Measurements from ENCODE around the gene KSR2.
"Not testable (repeated sequence)": the region's sequence is repeated elsewhere in the genome, so short reads cannot be mapped to it uniquely, and the experiment has no call there.

KSR2 gene

DNA sequence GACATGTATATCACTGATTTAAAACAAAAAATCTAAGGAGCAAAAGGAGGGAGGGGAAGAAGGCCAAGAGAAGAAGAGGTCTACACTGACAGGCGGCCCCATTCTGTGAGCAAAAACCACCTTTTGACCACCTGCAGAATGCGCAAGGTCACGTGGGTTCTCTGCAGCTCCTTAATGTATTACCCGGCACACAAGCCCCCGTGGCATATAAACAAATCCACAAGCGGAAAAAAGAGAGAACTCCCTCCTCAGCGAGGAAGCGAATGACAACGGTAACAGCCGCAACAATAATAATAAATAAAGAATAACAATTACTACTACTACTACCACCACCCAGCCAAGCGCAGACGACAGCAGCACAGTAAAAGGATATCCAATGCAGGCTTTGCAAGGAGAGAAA lies 1.3 kb downstream of the KSR2 start:
- no peak for DNase-seq

DNA sequence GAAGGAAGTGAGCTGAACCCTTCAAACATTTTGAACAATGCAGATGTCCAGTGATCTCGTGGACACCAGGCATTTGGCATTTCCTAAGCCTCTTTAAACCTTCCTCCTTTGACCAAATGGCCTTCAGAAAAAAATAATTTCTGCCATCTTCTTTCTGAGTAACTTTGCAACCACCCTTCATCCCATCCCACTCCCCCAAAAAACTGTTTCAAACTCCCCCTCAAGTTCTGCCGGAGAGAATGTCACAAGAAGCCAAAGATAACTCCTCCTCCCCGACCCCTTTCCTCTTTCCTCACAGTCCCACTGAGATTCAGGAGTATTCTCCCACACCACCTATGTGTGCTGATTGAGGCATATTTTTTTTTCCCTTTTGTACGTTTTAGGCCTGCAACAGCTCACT lies 1.7 kb downstream of the KSR2 start:
- DNase-seq: no peak

DNA sequence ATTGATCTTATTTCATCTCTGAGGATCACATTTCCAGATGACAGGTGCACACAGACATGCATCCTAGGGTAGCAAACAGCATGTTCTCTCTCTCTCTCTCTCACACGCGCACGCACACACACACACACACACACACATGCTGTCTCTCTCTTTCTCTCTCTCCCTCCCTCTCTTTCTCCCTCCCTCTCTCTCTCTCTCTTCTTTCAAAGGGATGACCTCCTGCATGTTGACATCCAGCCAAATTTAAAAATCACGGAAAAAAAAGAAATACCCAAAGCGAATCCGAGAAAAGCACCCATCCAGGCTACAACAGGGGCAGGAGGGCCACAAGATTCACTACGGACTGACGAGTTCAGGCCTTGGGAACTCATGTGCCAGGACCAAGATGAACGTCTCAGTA lies 2.3 kb downstream of the KSR2 start:
- no peak for DNase-seq

DNA sequence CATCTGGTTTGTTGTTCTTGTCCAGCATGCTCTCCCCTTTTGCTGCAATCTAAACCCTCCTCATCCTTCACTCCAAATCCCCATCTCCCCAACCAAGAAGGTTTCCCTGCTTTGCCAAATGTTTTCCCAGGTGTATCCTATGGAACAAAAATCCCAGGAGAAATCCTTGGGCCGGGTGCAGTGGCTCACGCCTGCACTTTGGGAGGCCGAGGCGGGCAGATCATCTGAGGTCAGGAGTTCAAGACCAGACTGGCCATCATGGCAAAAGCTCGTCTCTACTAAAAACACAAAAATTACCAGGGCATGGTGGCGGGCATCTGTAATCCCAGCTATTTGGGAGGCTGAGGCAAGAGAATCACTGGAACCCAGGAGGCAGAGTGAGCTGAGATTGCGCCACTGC lies 5.0 kb downstream of the KSR2 start:
- DNase-seq: no peak

DNA sequence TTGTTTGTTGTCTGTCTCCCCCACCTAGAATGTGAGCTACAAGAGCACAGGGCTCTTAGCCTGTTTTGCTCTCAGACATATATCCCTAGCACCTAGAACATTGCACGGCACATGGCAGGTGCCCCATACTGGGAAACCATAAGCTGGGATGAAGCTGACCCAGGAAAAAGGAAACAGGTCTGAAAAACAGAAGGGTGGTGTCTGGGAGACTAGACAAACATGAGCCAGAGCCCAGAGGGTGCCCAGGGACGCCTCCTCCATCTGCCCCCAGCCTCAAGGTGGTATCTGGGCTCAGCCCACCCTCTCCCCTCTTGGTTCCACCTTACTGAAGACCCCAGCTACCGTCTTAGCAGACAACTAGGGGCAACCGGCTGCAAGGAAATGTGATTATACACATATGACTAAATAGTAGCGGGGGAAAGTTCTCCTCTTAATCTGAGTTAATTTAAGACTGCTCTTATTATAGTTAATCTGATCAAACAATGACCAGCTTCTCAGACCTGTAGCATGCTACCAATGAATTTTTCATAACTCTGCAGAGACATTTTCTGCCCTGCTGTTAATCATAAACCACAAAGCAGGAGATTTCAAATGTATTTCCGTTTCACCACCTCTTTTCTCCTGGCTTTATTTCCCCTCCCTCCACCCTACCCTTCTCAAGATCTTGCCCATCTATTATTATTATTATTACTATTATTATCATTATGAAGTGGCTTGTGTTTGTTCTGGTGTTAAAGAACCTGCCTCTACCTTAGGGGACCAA lies 31.9 kb downstream of the KSR2 start:
- no peak for DNase-seq

DNA sequence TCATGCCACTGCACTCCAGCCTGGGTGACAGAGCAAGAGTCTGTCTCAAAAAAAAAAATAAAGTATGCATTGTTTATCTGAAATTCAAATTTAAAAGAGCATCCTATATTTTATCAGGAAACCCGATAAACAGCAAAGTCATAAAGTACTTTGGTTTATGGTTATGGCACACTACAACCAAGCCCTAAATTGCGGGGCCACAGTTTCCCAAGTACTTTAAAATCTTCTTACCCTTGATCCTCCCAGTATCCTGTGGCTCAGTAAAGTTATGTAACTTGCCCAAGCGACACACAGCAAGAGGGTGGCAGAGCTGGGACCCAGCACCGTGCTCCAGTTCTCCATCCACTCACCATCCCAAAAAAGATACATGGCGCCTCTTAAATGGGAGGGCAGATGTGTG lies 35.2 kb downstream of the KSR2 start:
- DNase-seq: no peak

DNA sequence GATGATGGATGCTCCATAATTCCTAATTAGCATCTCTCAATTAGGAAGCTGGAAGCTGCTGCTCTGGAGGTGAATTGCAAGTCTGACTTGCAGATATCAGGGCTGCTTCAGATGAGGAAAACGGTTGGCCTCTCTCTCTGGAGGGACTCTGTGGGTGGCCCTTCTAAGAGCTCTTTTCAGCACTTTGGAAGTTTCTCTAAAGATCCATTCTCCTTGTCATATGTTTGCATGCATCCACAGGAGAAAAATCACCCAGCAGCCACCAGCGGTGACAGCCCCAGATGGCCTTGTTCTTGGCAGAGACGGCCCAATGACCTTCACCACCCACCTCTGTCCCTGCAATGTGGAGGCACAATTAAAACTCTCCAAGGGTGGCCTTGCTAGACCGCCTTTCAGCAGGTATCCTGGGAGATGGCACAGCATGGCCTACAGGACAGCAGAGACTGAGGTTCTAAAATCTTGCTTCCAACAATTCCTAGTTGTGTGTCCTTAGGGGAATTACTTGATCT lies 42.3 kb downstream of the KSR2 start:
- DNase-seq: no peak

DNA sequence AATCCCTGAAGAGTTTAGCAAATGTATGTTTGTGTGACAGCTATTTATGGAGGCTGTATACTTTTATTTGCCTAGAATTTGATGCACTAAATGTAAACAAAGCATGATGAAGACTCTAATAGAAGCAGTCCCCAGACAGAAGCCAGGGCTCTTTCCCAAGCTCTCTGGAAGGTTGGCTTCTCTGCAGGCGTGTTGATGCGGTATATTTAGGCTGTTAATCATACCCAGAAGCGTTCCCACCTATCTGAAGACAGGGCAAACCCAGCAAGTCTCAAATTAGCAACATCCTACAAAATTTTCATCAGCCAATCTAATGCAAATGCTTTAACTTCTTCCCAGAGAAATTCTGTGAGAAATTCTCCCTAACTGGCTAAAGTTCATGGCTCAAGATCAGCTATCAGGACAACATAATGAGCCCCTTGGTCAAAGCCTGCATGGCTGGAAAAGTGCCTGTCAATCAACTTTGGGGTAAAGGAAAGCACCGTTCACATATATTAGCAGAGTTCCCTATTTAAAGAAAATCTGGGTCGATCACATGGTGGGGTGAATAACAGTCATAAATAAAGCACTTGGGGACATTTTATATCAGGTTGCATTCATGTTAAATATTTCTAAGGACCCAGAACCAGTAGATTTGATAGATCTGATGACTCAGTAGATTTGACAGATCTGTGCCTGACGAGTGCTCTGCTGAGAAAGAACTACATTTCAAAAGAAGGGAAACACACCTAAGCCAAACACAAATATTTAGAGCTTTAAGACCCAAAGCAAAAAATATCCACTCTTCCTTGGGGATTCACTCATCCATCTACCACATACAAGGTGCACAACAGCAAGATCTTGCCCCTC lies 46.6 kb downstream of the KSR2 start:
- DNase-seq: no peak

DNA sequence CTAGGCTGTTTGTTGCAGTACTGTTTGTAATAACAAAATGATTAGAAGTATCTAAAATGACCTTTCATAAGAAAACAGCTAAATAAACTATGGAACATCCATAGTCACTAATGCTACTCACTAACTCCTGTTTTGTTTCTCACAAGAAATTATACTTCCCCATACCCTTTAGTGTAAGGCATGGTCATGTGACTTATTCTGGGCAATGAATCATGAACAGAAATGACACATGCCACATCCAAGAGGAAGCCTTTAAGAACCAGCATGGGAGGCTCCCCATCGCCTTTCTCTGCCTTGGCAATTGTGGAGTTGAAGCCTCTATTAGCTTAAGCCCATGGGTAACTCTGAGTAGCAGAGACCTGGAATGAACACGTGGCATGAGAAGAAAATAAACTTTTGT lies 49.3 kb downstream of the KSR2 start:
- no peak for DNase-seq

DNA sequence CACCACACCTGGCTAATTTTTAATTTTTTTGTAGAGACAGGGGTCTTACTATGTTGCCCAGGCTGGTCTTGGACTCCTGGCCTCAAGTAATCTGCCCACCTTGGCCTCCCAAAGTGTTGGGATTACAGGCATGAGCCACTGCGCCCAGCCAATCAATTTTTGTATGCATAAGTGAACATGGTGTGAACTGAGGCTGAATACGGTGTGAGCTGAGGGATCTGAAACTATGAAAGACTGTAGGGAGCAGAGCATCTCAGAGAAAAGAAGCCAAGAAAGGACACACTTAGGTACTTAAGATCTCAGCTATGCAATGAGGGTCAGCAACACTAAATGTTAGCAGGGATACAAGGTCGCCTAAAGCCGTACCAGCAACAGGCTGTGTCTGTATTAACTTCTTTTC lies 54.1 kb downstream of the KSR2 start:
- DNase-seq: no peak

DNA sequence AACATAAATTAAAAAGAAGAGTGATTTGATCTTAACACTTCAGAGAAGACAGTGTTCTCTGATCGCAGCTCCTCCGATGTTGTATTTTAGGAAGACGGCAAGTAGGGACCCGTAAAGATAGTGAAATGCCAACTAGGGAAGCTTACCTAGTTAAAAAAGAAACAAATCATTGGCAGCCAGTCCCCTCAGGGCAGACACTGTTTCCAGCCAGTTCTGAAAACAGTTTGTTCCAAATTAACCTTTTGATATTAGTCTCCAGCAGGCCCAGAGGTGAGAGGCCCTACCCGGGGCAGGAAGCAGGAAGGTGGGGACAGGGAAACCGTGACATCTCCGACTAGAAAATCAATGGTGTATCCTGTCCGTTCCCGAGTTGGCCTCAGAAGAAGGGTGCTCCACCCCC lies 56.0 kb downstream of the KSR2 start:
- no peak for DNase-seq

DNA sequence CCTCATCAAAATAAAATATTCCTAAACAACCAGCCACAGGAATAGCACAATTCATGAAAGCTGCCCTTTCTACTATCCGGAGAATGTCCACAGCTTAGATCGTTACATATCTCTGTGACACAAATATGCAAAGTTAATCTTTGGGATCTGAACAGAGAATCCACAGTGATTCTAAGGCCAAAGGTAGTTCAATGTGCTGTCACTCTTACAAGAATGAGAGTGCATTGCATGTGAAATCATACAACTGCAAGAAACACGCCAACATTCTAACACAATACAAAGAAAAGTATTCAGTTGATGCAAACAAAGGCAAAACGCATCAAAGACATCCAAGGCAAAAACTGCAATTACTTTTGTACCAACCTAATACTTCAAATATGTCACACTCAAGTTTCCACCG lies 60.4 kb downstream of the KSR2 start:
- no peak for DNase-seq

DNA sequence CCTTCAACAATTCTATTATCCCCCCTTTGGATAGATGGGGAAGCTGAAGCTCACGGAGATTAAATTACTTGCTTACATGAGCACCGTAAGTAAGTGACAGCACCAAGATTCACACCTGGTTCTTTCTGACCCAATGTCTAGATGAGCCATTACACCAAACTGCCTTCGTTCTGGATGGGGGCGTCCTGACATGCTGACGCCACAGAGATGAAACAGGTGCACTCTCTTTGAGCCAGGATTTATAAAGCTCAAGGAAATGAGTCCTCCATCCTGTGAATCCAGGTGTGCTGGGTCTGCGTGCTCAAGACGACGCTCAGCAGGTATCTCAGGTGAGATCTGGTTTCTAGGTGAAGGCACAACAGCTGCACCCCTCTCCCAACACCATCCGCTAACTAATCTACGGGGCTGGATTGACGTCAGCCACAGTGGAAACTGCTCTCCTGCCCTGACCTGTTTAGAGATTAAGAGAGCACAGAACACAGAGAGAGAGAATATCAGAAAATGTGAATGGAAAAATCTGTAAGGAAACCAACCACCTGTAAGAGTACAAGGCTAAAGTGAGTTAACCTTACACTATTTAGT lies 61.6 kb downstream of the KSR2 start:
- DNase-seq: no peak

DNA sequence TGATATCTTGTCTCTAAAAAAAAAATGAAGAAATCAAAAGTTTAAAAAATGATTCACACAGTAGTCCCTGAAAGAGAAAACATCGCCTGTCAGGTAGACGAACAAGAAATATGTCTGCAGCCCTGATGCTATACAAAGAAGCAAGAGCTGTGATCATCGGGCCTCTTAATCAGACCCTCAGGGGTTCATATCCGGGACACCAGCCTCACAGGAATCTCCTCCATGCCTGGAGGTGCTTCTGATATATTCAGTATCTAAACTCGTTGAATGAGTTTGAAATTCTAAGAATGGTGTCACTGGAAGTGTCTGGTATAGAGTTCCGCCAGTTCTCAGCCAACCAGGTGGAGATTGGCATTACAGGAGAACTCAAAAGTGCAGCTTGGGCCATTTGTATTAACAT lies 64.7 kb downstream of the KSR2 start:
- DNase-seq: no peak

DNA sequence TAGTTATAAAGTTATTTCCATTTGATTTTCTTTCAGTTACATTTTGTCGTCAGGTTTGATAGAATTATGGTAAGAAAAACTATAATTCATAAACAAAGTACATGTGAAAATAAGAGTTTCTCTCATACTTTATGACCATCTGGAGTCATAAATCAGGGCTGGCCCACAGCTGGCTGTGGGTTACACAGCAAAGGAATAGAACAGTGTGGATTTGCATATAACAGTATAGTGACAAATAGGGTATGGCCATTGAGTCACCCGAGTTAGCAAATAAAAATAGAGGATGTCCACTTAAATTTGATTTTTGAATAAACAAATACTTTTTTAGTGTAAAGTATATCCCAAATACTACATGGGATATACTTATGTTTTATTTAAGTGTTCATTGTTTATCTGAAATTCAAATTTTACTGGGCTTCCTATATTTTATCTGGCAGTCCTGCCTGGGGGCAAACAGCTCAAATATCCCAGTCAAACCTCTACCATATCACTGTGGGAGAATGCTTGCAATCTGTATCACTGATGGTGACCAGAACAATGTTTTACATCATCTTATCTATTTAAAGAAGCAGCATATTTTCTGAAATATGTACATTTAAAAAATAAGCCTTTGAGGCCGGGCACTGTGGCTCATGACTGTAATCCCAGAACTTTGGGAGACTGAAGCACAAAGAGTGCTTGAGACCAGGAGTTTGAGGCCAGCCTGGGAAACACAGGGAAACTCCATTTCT lies 65.5 kb downstream of the KSR2 start:
- no peak for DNase-seq

DNA sequence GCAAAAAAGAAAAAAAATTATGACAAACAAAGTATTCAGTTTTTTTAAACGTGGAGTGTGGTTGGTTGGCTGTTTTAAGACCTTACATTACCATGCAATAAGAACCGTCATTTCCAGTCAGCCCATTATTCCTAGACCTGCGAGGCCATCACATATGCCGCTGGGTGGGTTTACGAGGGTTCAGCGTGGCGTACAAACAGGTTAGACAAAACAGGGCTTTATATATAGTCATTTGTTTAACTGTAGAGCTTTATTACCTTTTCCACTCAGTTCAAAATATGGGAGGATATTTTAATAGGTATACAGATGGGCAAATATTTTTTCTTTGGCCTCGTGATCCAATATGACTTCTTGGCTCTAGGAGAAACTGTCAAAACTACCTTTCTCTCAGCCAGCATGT lies 67.2 kb downstream of the KSR2 start:
- no peak for DNase-seq

DNA sequence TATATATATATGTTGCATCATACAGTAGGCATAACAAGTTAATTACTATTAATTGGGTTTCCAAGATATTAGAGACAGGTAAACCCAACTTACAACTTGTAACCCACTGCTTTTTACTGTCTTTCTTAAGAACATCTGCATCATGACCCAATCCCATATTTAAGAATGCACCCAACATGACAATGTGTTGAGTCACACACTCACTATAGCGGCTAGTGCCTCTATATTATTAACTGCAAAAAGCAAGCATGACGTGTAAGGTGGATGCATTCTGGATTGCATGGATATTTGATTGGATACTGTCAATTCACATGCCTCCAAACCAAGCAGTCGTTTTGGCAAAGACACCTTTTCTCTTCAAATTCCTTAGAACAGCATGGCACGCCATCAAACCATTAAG lies 68.2 kb downstream of the KSR2 start:
- no peak for DNase-seq

DNA sequence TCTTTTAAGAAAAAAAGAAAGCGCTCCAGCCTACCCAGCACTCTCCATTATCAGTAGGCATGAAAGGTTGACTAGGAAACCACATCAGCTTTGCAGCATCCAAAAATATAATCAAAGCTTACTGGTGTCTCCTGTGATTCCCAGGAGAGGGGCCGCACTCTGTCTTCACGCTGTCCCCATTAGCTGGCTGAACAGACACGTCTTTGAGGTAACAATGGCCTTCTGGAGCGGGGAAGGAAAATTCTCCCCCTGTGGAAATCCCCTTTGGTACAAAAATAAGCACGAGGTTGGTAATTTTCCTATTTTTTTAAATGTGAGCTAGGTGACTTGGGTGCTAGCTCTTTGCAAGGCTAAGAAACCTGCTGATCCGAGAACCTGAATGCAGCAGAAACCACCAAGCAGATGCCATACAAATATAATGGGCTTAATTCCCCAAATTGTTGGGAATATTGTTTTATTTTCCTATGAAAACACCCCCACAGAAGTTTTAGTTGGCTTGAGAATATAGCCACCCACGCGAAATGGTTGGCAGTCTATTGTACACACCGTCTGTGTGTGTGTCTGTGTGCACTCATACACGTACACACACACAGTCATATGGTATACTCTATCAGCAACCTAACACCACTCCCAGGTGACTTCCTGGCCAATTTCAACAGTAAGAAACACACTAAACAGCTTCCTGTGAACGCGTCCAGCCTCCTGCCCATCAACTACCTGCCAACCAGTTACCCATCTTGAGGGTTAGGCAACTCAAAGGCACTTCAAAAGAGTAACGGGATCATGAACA lies 71.2 kb downstream of the KSR2 start:
- no peak for DNase-seq

DNA sequence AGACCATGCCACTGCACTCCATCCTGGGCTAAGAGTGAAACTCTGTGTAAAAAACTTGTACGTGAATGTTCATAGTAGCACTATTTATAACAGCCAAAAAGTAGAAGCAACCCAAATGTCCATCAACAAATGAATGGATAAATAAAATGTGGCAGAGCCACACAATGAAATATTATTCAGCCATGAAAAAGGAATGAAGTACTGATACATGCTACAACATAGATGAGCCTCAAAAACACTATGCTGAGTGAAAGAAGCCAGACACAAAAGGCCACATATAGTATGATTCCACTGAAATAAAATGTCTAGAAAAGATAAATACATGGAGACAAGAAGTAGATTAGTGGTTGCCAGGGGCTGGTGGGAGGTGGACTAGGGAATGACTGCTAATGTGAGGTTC lies 72.8 kb downstream of the KSR2 start:
- DNase-seq: no peak

DNA sequence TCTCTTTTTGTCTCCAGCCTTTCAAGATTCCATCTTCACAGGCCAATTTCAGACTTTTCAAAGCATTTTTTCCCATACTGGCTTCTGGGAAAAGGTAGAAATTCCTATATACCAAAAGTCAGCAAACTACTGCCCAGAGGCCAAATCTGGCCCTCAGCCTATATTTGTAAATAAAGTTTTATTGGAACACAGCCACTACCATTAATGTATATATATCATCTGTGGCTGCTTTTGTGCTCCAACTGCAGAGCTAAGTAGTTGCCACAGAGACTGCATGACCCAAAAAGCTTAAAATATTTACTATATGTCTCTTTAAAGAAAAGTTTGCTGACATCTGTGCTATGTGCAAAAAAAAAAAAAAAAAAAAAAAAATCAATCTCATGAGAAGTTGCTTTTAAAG lies 76.3 kb downstream of the KSR2 start:
- no peak for DNase-seq

DNA sequence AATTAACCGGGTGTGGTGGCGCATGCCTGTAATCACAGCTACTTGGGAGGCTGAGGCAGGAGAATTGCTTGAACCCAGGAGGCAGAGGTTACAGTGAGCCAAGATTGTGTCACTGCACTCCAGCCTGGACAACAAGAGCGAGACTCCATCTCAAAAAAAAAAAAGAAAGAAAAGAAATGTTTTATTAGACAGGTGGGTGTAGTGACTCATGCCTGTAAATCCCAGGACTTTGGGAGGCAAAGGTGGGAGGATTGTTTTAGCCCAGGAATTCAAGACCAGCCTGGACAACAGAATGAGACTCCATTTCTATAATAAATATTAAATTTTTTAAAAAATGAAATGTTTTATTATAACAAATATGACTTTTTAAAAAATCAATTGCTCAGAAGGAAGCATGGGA lies 77.5 kb downstream of the KSR2 start:
- not testable (repeated sequence) for DNase-seq

DNA sequence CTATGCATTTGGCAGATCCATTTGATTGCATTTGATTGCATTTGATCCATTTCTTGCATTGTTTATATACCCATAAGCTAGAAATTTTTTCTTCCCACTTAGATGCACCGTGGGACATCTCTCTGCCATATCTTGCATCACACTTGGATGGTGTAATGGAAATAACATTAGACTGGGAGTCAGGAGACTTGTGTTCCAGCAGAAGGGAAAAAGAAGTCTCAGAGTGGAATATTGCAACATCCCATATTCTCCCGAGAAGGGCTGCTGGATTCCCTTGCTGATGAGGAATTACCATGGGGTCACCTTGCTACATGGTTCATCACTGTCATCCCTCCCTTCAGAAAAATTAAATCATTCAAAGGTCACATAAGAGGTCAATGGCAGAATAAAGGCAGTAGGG lies 78.1 kb downstream of the KSR2 start:
- DNase-seq: no peak

Measured in GDM1 (cell line).